HG03378 (cell line): ENCODE measurements around the gene DNER.

Source experiments
- ATAC-seq: cut with Tn5 transposase; IDR thresholded peaks from one replicate; pipeline ENCODE4 v1.9.1; 2021; ENCODE audit warnings: mild to moderate bottlenecking, moderate library complexity; ENCODE audit not compliant: unreplicated experiment

Gene DNER

DNA sequence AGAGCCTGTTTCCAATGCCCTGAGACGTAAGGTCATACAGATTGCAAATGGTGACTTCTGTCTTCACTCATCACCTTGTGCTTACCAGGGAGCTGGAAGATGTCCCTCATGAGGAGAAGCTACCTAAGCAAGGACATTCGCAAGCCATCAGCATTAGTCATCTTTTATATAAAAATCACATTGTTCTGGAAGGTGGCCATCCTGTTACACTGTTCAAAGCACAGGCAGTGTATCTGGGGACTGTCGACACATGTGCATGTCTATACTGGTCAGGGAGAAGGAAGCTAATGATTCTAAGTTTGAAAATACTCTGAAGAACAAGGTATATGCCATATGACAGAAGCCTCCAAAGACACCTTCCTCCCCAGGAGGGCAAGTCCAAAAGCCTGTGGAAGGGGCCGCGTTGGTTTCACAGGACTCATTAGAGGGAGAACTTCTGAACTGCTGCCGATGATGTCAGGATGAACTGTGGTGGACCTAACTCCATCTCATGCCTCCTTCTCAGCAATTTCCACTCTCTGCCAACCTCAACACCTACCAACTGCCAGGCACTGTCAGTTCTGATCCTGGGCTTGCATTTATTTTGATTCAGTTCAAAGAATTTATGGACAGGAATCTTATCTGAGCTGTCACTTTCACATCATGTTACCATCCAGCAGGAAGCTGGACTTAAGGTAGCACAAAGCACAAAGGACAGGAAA is 39.4 kb downstream of the DNER start:
- no peak for ATAC-seq

- no peak for ATAC-seq
Measured at GRCh38 chr2:229673676-229674075, 40.7 kb downstream of the DNER start.

DNA sequence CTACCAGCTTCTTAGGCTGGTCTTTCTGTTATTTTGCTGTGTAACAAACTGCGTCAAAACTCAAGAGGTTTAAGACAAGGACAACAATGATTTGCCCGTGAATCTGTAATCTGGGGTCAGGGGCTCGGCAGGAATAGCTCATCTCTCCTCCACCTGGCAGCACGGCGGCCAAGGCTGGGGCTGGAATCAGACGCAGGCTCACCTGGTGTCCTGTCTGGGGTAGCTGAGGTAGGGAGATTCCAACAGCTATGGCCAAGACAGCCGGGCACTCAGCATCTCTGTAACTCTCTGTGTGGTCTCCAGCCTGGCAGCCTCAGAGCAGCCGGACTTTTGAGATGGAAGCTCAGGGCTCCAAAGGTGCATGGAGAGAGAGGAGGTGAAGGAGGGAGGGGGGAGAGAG is 42.3 kb downstream of the DNER start:
- no peak for ATAC-seq

- no peak for ATAC-seq
Measured at GRCh38 chr2:229669841-229670240, 44.5 kb downstream of the DNER start.

- no peak for ATAC-seq
Measured at GRCh38 chr2:229666811-229667210, 47.5 kb downstream of the DNER start.

DNA sequence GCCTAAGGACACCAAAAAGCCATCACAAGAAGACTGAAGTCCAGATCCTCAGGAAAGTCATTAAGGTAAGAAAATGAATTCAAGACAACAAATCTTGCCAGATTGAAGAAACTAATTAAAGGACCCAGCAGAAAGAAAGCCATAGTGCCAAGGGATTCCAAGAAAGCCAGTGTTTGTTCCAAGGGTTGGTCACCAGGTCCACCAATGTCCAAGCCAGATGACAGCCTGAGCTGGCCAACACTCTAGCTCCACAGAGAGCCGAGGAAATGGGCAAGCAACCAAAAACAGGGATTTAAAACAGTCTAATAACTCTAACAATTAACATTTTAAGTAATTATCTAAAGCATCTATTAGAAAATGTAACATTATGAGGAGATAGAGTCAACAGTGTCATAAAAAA is 49.2 kb downstream of the DNER start:
- ATAC-seq, result no peak

DNA sequence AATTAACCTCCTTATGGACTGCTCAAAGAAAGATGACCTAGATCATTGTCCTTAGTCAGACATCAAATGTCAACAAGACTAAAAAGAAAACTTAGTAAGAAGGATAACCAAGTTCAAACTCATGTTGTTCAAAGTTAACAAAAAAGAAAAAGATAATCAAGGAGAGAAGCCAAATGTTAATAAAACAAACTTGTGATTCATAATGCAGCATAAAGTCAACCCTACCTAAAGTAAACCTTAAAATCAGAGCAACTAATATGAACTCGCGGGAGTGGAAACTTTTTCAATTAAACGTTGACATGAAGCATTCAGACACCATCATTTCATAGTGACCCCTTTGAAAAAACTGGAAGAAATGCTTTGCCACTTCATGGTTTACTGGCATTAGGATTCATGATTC is 52.9 kb downstream of the DNER start:
- no peak for ATAC-seq

GRCh38 chr2:229660951-229661350 is 53.4 kb downstream of the DNER start:
- no peak for ATAC-seq

DNA sequence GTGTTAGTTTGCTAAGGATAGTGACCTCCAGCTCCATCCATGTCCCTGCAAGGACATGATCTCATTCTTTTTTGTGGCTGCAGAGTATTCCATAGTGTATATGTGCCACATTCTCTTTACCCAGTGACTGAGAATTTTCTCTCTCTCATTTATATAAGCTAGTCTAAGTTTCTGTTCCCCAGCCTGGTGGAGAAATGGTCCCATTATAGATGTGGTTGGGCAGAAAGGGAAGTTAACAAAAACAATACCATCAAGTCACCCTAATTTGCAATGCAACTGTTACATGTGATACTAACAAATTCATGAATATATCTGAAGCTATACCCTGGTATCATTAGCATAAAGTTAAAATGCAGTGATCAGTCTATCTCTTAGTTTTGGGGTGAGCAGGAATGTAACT is 54.0 kb downstream of the DNER start:
- ATAC-seq, result no peak

- ATAC-seq, result no peak
Measured at GRCh38 chr2:229658004-229658403, 56.4 kb downstream of the DNER start.

DNA sequence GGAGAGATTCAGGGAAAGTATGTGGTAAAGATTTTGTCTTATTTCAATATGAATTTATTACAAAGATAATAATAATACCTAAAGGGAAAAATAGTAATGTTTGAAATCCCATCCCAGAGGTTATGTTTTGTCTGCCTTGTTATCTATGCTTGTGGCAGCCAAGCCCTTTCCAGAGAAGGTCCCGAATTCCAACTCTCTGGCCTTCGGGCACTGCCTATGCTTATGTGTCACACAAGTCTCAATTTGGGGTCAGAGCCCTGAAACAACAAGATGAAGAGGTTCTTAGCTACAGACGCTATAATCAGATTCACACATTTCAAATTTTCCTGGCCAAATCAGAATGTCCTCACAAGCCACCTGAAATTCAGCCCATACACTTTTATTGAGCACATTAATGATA is 59.9 kb downstream of the DNER start:
- no peak for ATAC-seq

DNA sequence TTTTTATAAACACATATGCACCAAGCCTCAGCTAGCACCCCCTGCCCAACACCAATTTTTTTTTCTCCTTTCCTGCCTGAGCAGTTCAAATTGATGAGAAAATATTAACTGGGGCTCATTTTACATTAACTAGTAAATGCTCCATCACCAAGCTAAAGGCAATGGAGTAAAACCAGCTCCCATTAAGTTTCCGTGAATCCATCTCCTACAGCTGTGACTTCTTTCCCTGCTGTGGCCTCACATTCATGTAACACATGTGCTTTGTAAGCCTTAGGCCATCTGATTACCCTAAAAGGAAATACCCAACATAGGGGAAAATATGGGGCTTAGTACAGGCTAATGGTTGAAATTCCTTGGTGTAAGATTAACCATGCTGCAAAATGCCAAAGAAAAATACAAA is 60.8 kb downstream of the DNER start:
- no peak for ATAC-seq

GRCh38 chr2:229652796-229653195 is 61.6 kb downstream of the DNER start:
- ATAC-seq, result no peak

DNA sequence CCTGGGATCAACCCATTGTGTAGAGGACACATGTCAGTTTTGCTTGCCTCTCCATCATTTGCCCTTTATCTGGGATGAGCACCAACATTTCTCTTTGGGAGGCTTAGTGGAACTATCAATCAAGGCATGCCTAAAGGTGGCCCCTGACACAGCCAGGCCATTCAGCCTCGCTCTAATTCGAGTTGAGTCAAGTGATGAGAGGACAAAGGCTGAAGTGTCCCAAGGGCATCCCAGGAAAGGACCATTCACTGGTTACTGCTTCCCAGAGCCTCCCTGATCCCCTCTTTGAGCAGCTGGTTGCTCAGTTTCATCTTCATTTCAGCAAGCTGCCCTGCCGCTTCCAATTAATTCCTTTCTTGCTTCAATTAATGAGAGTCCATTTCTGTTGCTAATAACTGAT is 63.5 kb downstream of the DNER start:
- no peak for ATAC-seq

DNA sequence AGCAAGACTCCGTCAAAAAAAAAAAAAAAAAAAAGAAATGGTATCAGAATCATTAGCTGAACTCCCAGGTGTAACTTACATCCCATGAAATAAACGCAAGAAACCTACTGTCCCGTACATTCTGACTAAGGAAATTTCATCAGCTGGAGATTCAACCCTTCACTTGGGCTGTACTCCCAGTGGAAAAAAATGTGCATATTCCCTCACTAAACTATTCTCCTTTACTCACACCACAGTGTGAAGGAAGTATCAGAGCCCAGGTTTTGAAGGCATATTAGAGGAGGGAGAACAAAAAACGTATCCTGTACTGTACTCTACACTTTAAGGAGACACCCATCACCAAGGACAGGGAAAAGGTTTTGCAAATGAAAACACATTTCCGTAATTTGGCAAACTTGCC is 64.3 kb downstream of the DNER start:
- ATAC-seq, result no peak

GRCh38 chr2:229646186-229646723 is 68.1 kb downstream of the DNER start:
- no peak for ATAC-seq

DNA sequence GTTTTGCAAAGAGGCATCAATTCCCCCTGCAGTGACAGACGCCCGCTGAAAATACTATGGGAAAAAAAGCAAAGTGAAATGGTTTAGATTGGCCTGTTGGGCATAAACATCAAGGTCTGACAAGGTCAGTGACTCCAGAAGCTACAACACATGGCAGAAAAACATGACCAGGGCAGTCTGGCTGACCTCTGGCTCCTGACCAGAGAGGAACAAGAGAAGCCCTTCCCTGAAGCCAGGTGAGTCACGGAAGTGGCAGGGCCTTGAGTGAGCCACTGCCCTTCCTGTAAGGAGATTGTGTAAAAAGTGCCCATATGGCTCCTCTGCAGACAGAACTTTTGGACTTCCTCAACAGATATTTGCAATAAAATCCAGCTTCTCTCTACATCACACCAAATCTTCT is 72.0 kb downstream of the DNER start:
- no peak for ATAC-seq

DNA sequence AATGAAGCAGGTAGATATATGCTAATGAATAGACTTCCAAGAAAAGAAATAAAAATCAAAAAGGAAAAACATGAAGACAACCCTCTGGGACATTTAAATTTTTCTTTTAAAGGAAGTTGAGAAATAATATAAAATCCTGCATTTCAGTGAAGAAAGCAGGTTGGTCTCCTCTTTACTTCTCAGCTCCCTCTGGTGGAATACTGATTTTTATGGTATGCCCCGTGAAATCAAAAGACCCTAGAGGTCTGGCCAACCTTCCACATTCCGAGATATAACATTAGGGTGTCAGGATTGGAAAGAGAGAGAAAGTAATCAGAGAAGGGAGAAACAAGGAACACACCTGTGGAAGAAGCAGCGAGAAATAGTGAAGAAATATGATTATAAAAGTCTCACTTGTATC is 72.7 kb downstream of the DNER start:
- ATAC-seq, result no peak

DNA sequence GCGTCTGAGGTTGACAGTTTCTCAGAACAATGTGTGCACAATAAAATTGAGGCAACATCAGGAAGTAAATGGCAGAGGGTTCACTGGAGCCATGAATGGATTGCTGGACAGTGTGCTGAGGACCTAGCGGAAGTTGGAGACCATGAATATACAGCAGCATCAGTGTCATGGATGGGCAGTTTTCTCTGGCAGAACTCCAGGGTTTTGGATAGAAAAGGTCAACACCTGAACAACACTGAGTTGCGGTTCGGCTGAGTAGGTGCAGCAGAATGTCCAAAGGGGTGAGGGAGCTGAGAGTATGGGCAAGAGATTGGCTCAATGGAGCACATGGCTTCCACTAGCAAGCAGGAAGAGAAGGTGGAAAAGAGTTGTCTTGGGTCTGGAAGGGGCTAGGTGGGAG is 73.7 kb downstream of the DNER start:
- ATAC-seq, result no peak

GRCh38 chr2:229636571-229636970 is 77.8 kb downstream of the DNER start:
- ATAC-seq, result no peak

DNA sequence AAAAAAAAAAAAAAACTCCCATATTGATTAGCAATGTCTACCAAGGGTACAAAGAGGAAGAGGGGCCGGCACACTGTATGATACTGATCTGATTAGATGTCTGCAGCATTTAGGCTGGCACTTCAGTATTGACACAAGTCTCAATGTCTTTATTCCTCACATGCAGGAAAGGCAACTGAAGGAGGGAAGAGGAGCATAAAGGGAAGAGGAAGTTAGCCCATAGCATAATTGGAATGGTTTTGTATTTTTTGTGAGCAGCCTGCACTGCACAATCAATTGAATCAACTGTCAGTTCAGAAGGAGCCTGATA is 79.0 kb downstream of the DNER start:
- ATAC-seq, result no peak

- ATAC-seq, result no peak
Measured at GRCh38 chr2:229634601-229635370, 79.6 kb downstream of the DNER start.

GRCh38 chr2:229633556-229633955 is 80.8 kb downstream of the DNER start:
- ATAC-seq, result no peak
